ENCODE data around the gene BRD7.

Gene BRD7

GRCh38 chr16:50292566-50292948, 76.2 kb downstream of the BRD7 start:
- no peak for TF ChIP-seq CTCF (conservative IDR thresholded peaks at IDR 0.05; ENCODE audit: low read length)
- DNase-seq (ENCODE audit: low read depth): no peak
- no peak overlapping the region for H3K4me3 ChIP-seq (ENCODE audit: low read length)

GRCh38 chr16:50291719-50292565, 76.8 kb downstream of the BRD7 start:
- no peak for TF ChIP-seq CTCF (conservative IDR thresholded peaks at IDR 0.05; ENCODE audit: low read length)
- H3K4me3 ChIP-seq (ENCODE audit: low read length): no peak overlapping the region
- DNase-seq (ENCODE audit: low read depth): no peak

GRCh38 chr16:50290856-50291255, 77.9 kb downstream of the BRD7 start:
- H3K4me3 ChIP-seq (ENCODE audit: low read length): no peak overlapping the region
- no peak for DNase-seq (ENCODE audit: low read depth)
- TF ChIP-seq CTCF (conservative IDR thresholded peaks at IDR 0.05; ENCODE audit: low read length): no peak

GRCh38 chr16:50289950-50290764, 78.6 kb downstream of the BRD7 start:
- DNase-seq (ENCODE audit: low read depth): no peak
- TF ChIP-seq CTCF (conservative IDR thresholded peaks at IDR 0.05; ENCODE audit: low read length): no peak
- H3K4me3 ChIP-seq (ENCODE audit: low read length): no peak overlapping the region

- no peak overlapping the region for H3K4me3 ChIP-seq (ENCODE audit: low read length)
- TF ChIP-seq CTCF (conservative IDR thresholded peaks at IDR 0.05; ENCODE audit: low read length): no peak
- DNase-seq (ENCODE audit: low read depth): no peak
These were observed 79.9 kb downstream of the BRD7 start for GRCh38 chr16:50288920-50289319.

GRCh38 chr16:50288026-50288425, 80.8 kb downstream of the BRD7 start:
- no peak for TF ChIP-seq CTCF (conservative IDR thresholded peaks at IDR 0.05; ENCODE audit: low read length)
- DNase-seq (ENCODE audit: low read depth): no peak
- H3K4me3 ChIP-seq (ENCODE audit: low read length): no peak overlapping the region
